Measurements from ENCODE around the gene BFSP2. TPM values are rescaled to one million over a fixed set of nuclear protein-coding genes. Genes with fewer than 3 reads are reported as not detected.

Gene BFSP2
- total RNA-seq, 1 donor from 2014 or later: not detected

DNA sequence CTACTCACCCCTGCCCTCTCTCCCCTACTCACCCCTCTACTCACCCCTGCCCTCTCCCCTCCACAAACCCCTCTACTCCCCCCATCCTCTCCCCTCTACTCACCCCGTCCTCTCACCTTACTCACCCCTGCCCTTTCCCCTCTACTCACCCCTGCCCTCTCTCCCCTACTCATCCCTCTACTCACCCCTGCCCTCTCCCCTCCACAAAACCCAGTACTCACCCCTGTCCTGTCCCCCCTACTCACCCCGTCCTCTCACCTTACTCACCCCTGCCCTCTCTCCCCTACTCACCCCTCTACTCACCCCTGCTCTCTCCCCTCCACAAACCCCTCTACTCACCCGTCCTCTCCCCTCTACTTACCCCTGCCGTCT, 14.2 kb downstream of the BFSP2 start:
- no peak for TF ChIP-seq CTCF (IDR thresholded peaks at IDR 0.05; ENCODE audit: unreplicated experiment)
- Mint-ChIP-seq H3K36me3 (ENCODE audit: low read depth, unreplicated experiment) (no peaks in the 10 kb centered on the region), H3K9me3 (ENCODE audit: unreplicated experiment) (no peaks in the 10 kb centered on the region)

DNA sequence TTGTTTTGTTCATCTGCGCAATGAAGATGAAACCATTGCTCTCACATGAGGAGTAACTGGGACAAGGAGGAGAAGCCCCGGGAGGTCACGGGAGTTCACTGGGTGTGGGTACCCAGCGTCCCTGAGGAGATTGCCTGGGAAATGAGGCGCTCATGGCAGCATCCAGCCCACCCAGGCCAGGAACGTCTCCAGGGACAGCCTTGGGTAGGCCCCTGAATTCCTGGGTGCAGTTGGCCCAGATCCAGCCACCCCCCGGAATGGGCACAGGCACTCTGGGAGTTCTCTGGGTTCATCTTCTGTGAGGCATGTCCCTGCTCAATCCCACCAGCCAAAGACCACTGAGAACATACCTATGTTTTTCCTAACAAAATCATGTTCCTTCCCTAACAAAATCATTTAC, 18.5 kb downstream of the BFSP2 start:
- no peaks in the 10 kb centered on the region for H3K36me3 Mint-ChIP-seq (ENCODE audit: low read depth, unreplicated experiment)
- DNase-seq (ENCODE audit: low spot score): no peak
- no peak overlapping the region for H3K27ac Mint-ChIP-seq (ENCODE audit: unreplicated experiment)
- peaks cover 9% of the 10 kb centered on the region for H3K4me1 Mint-ChIP-seq (ENCODE audit: unreplicated experiment)
- TF ChIP-seq CTCF (IDR thresholded peaks at IDR 0.05; ENCODE audit: unreplicated experiment): no peak
- H3K4me3 Mint-ChIP-seq (ENCODE audit: unreplicated experiment): peak overlapping the region; percentile 29
- H3K9me3 Mint-ChIP-seq (ENCODE audit: unreplicated experiment): no peaks in the 10 kb centered on the region
- H3K27me3 Mint-ChIP-seq (ENCODE audit: unreplicated experiment): peaks cover 11% of the 10 kb centered on the region

More for the DNA sequence above, 14.2 kb downstream of the BFSP2 start:
- Mint-ChIP-seq H3K4me1 (ENCODE audit: unreplicated experiment) (peaks cover 11% of the 10 kb centered on the region), H3K27me3 (ENCODE audit: unreplicated experiment) (peaks cover 9% of the 10 kb centered on the region), H3K27ac (ENCODE audit: unreplicated experiment) (no peak overlapping the region), H3K4me3 (ENCODE audit: unreplicated experiment) (no peak overlapping the region)
- no peak for DNase-seq (ENCODE audit: low spot score)

GRCh38 chr3:133419151-133419909, 19.5 kb downstream of the BFSP2 start:
- H3K27me3 Mint-ChIP-seq (ENCODE audit: unreplicated experiment): peaks cover 11% of the 10 kb centered on the region
- TF ChIP-seq CTCF (IDR thresholded peaks at IDR 0.05; ENCODE audit: unreplicated experiment): no peak
- H3K9me3 Mint-ChIP-seq (ENCODE audit: unreplicated experiment): no peaks in the 10 kb centered on the region
- H3K4me3 Mint-ChIP-seq (ENCODE audit: unreplicated experiment): no peak overlapping the region
- H3K27ac Mint-ChIP-seq (ENCODE audit: unreplicated experiment): no peak overlapping the region
- peaks cover 6% of the 10 kb centered on the region for H3K4me1 Mint-ChIP-seq (ENCODE audit: unreplicated experiment)
- H3K36me3 Mint-ChIP-seq (ENCODE audit: low read depth, unreplicated experiment): no peaks in the 10 kb centered on the region
- DNase-seq (ENCODE audit: low spot score): no peak

DNA sequence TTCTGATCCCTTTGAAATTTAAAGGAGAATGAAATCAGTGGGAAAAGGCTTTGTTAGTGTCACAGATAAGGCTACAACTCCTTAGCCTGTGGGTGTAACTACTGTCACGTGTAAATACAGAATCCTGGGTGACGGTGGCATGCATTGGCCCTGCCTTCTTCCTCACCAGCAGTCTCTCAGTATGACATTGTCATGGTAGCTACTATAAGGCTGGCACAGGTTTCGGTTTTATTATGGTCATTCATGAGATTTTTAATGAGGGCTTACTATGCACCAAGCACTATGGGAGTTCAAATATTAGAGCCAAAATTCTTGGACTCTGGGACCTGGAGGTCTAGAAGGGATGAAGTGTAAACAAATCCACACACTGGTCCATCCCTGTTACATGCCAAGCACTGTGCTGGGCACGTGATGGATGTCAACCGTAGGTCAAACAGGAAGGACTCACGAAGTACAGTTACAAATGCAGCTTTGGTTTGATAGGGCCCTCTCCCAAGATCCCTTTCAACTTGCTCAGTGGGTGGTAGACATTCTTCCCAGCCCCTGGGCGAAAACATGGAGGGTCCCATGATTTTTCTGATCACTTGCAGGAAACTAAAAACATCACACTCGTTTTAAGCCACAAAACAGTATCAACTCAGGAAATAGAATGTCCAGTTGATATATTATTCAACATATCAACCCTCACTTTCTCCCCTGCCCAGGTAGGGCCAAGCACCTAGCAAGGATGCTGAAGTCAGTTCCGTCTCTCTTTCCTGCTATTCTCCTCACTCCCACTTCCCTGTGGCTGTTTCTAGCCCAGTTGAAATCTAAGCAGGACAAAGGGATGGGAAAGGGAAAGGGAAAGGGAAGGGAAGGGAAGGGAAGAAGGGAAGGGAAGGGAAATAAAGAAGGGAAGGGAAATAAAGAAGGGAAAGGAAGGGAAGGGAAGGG, 25.3 kb downstream of the BFSP2 start:
- Mint-ChIP-seq H3K4me3 (ENCODE audit: unreplicated experiment) (no peak overlapping the region), H3K36me3 (ENCODE audit: low read depth, unreplicated experiment) (no peaks in the 10 kb centered on the region), H3K27me3 (ENCODE audit: unreplicated experiment) (no peaks in the 10 kb centered on the region), H3K27ac (ENCODE audit: unreplicated experiment) (no peak overlapping the region), H3K4me1 (ENCODE audit: unreplicated experiment) (peaks cover 4% of the 10 kb centered on the region), H3K9me3 (ENCODE audit: unreplicated experiment) (no peaks in the 10 kb centered on the region)
- DNase-seq (ENCODE audit: low spot score): no peak
- no peak for TF ChIP-seq CTCF (IDR thresholded peaks at IDR 0.05; ENCODE audit: unreplicated experiment)
